HuH-7 (cell line): Measurements from ENCODE around the gene EDARADD.
"Not testable (repeated sequence)": the region's sequence is repeated elsewhere in the genome, so short reads cannot be mapped to it uniquely, and the experiment has no call there.

Experiments used
- DNase-seq: peaks from one replicate; pipeline ENCODE4 v3.0.0; 2011; ENCODE audit warnings: low spot score

The EDARADD gene

DNA sequence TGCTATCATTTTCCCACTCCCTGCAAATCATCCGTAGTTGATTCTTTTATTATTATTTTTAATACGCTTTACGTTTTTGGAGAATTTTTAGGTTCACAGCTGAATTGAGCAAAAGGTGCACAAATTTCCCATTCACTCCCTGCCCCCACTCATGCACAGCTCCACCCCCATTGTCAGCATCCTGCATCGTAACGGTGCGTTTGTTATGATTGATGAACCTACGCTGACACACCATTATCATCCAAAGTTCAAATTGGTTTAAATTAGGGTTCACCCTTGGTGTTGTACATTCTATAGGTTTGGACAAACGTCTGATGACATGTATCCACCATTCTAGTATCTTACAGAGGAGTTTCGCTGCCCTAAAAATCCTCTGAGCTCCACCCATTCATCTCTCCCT lies 44.5 kb downstream of the EDARADD start:
- DNase-seq, result no peak

DNA sequence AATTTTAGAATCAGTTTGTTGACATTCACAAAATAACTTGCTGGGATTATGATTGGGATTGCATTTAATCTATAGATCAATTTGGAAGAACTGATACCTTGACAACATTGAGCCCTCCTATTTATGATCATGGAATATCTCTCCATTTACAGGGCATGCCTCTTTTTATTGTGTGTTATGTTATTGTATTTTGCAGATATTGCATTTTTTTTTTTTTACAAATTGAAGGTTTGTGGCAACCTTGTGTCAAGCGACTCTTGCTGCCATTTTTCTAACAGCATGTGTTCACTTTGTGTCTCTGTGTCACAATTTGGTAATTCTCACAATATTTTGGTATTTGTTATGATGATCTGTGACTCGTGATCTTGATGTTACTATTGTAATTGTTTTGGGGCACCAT lies 46.3 kb downstream of the EDARADD start:
- DNase-seq, result no peak

DNA sequence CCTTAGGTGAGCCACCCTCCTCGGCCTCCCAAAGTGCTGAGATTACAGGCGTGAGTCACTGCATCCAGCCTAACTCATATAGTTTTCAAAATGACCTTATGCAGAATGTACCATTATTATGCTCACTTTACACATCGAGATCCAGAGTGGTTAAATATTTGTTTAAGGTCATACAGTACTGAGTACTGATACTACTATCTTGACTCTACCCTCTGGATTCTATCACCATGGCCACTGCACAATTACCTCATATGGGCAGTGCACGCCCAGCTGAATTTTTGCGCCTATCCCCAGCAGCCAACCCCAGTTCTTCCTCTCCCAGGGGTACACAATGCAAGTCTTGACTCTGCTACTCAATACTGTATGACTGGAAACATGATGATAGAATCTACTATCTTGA lies 56.7 kb downstream of the EDARADD start:
- DNase-seq, result no peak

GRCh38 chr1:236451796-236452373 lies 57.8 kb downstream of the EDARADD start:
- peak; percentile 58 for DNase-seq

- DNase-seq, result no peak
These were observed 61.2 kb downstream of the EDARADD start for GRCh38 chr1:236455243-236455642.

GRCh38 chr1:236457775-236458174 lies 63.7 kb downstream of the EDARADD start:
- DNase-seq, result no peak

- DNase-seq, result no peak
These were observed 64.9 kb downstream of the EDARADD start for GRCh38 chr1:236458996-236459395.

DNA sequence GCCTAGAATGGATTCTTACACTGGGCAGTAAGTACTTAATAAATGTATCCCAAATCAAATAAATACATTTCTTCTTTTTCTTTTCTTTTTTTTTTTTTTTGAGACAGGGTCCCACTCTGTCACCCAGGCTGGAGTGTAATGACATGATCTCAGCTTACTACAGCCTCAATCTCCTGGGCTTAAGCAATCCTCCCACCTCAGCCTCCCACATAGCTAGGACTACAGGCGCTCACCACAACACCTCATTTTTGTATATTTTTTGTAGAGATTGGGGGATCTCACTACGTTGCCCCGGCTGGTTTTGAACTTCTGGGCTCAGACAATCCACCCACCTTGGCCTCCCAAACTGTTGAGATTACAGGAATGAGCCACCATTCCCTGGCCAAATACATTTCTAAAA lies 66.0 kb downstream of the EDARADD start:
- no peak for DNase-seq

GRCh38 chr1:236464197-236464596 lies 70.1 kb downstream of the EDARADD start:
- DNase-seq, result not testable (repeated sequence)

DNA sequence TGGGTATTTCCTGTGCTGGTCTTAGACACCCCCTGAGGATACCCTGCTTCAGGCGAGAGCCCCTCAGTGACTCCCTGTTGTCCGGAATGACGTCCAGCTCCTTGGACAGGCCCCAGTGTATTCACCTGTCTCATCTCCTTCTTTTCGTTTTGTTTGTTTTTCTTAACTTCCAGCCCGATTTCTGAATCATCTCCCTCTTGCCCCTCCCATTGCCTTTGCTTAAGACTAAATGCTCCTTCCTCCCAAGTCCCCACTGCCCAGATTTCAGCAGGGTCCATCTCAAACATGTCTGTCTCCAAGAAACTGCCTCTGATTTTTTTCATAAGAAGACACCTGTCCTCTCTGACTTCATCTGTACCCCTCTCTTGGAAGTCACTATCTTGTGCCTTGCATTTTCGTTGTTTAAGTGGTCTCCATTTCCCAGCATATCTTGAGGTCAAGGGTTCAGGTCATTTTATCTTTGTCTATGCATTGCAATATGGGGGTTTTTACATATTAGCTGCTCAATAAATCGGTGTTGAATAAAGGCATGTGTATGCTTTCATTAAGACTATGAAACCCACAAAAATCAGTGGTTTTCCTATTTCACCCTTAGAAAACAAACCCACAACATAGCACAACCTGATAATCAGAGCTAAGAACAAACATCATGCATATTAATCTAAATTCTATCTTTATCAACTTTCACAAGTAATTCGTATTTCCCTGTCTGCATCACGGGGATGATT lies 71.3 kb downstream of the EDARADD start:
- DNase-seq, result no peak

GRCh38 chr1:236465959-236466303 lies 71.8 kb downstream of the EDARADD start:
- DNase-seq, result no peak

DNA sequence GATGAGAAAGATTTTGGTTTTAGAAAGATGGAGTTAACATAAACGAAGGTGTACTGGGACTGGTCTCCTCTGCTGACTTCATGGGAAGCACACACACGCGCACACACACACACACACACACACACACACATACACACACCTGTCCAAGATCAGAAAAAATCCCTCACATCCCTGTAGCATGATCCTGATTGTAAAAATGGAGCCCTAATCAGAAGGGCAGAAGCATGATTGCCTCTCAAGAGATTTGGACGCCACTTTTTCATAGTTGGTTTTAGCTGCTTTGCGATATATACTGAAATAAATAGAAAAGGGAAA lies 73.2 kb downstream of the EDARADD start:
- no peak for DNase-seq

DNA sequence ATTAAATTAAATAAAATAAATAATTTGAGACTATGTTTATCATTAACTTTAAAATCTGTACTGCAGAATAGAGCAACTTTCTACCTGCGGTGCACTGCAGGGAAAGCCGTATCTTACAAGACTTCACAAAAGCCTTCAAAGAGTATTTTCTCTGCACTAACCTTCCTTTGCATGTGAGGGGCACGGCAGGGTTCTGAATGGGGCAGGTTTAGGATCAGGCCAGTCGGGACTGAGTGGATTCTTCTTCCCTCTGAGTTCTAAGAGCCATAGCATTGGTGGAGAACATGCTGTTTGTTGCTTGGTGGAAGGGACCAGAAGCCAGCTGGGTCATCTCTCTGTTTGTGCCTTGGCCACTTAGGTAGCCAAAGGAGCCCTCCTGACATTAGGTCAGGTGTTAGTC lies 74.5 kb downstream of the EDARADD start:
- DNase-seq, result no peak

- no peak for DNase-seq
These were observed 75.4 kb downstream of the EDARADD start for GRCh38 chr1:236469466-236469865.

DNA sequence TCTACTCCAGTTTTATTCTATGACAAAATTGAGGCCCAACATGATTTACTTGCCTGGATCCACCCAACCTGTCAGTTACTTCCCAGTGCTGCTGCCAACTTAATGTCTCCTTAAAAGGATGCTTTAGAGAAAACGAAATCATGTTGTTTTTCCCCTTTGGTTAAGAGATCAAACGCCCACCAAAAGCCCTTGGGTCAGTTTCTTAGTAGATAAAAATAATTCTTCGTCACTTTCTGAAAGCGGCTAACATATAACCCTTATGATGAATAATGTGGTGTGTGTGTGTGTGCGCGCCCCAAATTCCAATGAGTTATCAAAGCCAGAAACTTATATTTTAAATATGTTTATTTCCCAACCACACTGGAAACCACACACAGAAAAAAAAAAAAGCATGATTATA lies 77.0 kb downstream of the EDARADD start:
- no peak for DNase-seq

- no peak for DNase-seq
These were observed 77.6 kb downstream of the EDARADD start for GRCh38 chr1:236471653-236472052.

- DNase-seq, result no peak
These were observed 79.0 kb downstream of the EDARADD start for GRCh38 chr1:236472850-236473788.

- no peak for DNase-seq
These were observed 81.9 kb downstream of the EDARADD start for GRCh38 chr1:236476019-236476418.

GRCh38 chr1:236480758-236481436 lies 86.8 kb downstream of the EDARADD start:
- DNase-seq, result no peak

DNA sequence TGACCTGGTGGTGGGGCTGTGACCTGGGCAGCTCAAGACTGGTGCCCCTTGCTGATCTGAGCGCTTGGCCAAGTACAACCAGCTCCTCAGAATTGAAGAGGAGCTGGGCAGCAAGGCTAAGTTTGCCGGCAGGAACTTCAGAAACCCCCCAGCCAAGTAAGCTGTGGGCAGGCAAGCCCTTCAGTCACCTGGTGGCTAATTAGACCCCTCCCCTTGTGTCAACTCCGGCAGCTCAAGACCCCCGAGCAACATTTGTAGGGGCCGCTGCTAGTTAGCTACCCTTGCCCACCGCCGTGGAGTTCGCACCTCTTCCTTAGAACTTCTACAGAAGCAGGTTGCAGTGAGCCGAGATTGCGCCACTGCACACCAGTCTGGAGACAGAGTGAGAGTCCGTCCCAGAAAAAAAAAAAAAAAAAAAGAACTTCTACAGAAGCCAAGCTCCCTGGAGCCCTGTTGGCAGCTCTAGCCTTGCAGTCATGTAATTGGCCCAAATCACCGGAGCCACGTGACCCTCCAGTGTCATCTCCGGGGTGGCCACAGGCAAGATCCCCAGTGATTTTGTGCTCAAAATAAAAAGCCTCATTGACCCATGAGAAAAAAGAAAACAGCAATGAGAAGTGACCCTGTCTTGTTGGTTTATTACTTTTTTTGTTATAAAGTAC lies 90.4 kb downstream of the EDARADD start:
- no peak for DNase-seq

GRCh38 chr1:236486356-236487002 lies 92.4 kb downstream of the EDARADD start:
- no peak for DNase-seq

DNA sequence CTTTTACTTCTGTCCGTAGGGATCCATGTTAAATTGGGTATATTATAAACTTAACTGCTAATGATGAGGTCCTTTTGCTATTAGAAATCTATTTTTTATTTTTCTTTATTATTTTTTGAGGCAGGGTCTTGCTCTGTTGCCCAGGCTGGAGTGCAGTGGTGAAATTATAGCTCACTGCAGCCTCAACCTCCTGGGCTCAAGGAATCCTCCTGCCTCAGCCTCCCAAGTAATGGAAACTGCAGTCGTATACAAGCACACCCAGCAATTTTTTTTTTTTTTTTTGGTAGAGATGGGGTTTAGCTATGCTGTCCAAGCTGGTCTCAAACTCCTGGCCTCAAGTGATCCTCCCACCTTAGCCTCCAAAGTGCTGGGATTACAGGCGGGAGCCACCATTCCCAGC lies 95.1 kb downstream of the EDARADD start:
- not testable (repeated sequence) for DNase-seq
